ENCODE data around the gene GALNT10.

GALNT10 gene

DNA sequence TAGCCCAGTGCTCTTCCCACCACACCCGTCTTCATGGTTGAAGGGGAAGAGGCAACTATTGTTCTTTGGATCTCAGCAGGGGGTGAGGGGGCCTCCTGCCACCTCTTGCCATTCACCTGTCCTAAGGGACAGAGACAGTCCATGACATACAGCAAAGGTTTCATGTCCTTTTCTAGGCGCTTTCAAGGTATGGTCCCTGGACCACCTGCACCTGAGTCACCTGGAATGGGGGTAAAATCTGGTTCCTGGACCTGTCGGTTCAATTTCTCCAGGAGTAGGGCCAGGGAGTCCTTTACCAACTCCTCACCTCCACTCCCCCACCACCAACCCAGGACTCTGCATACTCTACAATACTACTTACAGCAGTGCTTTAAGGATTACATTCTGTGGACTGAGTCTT lies 221.8 kb downstream of the GALNT10 start:
- DNase-seq, result no peak

DNA sequence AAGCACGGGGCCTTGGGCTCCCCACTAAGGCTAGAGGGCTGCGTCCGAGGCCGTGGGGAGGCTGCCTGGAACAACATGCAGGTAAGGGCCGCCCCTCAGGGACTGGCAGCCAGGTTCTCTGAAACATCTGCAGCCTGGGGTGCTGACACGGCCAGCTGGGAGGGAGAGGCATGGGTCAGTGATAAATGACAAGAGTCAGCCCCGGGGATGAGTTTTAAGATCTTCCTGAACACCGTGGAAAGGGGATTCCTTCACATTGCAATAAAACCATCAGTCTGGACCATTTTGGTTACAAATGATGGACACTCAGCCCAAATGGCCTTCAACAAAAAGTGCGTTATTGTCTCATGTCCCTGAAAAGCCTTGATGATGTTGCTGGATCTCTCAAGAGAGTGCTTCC lies 222.4 kb downstream of the GALNT10 start:
- DNase-seq, result no peak

DNA sequence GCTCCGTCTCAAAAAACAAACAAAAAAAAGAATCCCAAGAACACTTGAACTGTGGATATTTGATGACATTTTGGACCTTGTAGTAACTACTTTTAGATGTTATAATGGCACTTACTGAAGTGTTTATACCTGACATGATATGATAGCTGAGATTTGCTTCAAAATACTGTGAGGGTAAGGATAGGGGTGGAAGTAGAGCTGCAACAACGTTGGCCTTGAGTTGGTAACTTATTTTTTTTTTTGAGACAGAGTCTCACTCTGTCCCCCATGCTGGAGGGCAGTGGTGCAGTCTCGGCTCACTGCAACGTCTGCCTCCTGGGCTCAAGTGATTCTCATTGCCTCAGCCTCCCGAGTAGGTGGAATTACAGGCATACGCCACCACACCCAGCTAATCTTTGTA lies 224.6 kb downstream of the GALNT10 start:
- no peak for DNase-seq

DNA sequence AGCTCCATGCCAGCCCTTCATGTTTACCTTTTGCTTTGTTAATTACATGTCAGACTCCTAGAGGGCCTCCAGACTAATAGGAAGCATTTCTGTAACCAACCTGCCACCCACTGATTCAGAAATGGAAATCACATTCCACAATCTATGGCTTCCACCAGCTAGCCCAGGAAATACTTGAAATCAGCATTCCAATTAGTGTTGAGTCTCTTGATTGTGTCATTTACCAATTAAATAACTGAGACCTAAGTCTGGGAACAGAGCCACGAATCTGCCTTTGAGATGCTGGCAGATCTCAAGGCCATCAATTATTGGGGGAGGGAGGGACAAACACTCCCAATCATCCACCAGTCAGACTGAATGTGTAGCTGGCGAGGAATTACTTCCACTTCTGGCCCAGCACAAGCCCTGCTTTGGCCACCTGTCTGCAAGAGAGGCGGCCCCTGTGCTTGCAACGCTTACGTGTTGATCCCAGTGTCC lies 227.8 kb downstream of the GALNT10 start:
- no peak for DNase-seq

DNA sequence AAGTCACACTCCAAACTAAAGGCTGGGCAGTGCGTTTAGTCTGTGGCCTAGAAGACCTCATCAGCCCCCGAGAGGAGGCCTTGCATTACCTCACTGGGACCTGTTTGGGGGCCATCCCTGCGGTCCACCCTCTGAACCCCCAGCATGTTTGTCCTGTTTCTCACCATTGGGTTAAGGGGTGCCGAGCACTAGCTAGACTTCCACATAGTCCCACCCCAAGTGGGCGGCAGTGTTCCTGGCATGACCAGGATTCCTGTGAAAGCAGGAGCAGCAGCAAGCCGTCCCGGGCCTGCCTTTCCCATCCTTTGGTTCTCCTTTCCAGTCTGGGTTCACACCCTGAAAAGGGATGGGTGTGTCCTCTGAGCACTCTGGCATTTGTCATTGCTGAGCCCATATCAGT lies 228.7 kb downstream of the GALNT10 start:
- no peak for DNase-seq

DNA sequence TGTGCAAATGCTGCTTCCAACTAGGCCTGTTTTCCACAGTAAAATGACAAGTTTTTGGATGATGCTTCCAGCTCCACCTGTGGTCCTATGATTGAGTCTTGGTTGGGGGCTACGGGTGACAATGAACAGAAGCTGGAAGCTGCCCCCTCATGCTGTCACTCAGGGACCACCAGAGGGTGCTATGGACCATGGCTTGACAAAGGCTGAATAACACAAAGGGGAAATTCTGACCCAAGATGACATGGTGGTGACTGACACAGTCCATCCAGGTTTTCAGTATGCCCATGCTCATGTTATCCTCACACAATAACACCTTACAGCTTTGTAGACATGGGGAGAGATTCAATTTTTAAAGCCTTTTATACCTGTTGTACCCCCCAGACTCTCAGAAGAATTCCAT lies 231.3 kb downstream of the GALNT10 start:
- peak; percentile 34 for DNase-seq

DNA sequence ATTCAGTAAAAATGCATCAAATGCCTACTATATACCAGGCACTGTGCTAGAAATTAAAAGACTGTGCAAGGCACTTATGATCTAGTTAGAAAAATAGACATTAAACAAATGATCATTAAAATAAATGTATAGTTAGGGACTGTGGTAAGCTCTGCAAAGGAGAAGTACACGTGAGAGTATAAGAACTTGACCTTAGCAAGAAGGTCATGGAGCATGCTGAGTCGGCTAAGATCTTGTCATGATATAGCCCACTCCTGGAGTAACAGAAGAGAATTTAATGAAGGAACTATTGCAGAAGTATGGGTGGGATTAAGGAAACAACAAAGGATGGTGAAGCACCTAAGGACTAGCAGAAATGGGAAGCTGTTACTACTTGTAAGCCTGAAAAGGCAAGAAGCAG lies 231.8 kb downstream of the GALNT10 start:
- no peak for DNase-seq

DNA sequence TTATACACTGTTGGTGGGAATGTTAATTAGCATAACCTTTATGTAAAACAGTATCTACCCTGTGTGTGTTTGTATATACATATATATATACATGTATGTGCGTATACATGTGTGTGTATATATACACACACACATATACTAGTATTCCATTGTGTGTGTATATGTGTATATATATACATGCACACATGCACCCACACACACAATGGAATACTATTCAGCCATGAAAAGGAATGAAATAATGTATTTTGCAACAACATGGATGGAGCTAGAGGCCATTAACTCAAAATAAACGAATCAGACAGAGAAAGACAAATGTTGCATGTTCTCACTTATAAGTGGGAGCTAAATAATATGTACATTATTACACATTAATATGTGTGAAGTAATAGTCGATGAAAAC lies 237.7 kb downstream of the GALNT10 start:
- no peak for DNase-seq

DNA sequence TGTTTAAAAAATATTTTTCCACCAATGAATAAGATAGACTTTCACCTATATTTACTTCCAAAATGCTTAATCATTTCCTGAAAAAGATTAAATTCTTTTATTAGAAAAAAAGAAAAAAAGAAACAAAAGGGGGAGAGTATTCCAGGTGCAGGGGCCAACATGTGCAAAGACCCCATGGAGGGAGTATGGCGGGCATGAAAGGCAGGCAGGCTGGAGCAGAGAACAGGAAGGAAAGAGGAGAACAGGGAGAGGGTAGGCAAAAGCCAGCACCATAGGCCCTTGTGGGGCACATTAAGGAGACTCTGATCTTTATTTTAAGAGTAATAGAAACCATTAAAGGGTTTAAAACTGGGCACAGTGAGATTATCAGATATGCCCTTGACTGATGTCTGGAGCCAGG lies 238.8 kb downstream of the GALNT10 start:
- DNase-seq, result no peak

DNA sequence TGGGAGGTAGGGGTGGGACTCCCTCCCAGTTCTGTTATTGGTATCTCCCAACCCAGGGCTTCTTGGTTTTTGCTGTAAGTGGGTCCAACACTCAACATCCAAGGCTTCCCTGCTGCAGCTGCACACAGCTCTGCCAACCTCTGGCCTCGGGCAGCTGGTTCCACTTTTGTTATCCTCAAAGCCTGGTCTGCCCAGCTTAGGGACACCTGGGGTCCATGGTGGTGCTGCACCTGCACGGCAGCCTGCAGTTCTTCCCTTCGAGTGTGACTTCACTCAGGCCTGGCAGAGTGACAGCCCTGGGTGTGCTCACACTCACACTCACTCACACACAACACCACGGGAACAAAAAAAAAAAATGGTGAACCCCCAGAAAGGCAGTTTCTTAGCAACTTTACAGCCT lies 239.9 kb downstream of the GALNT10 start:
- no peak for DNase-seq

DNA sequence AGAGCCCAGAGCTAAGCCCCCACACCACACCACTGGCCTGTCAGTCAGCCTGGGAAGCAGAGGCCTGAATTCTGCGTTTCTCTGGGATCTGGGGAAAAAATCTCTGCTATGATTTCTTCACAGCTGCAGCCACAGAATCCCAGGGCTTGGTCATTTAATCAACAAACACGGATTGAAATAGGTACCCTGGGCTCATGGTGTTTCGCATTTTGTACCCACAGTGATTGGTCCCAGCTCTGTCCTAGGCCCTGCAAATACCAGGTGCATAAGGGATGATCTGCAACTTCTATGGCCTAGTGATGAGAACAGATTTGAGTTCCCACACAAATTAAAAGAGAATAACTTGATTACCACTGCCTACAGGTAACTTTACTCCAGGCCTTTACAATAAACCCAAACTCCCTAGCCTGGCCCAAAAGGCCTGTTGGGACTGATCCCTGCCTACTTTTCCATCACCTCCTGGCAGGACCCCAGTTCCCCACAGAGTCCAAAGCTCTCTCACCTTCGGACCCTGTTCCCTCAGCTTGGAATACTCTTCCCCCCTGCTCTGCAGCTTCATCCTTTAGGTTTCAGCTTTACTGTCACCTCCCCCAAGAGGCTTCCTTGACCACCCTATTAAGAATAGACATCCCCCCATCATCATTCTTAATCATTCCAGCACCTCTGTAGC lies 240.6 kb downstream of the GALNT10 start:
- DNase-seq, result no peak

DNA sequence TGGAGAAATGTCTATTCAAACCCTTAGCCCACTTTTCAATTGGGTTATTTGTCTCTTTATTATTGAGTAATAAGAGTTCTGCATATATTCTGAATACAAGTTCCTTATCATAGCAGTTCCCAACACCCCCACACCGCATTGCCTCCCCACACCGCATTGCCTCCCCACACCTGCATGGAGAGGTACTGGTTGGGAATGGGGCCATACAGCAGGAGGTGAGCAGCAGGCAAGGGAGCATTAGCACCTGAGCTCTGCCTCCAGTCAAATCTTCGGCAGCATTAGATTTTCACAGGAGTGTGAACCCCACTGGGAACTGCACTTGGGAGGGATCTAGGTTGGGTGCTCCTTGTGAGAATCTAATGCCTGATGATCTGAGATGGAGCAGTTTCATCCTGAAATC lies 244.7 kb downstream of the GALNT10 start:
- no peak for DNase-seq

DNA sequence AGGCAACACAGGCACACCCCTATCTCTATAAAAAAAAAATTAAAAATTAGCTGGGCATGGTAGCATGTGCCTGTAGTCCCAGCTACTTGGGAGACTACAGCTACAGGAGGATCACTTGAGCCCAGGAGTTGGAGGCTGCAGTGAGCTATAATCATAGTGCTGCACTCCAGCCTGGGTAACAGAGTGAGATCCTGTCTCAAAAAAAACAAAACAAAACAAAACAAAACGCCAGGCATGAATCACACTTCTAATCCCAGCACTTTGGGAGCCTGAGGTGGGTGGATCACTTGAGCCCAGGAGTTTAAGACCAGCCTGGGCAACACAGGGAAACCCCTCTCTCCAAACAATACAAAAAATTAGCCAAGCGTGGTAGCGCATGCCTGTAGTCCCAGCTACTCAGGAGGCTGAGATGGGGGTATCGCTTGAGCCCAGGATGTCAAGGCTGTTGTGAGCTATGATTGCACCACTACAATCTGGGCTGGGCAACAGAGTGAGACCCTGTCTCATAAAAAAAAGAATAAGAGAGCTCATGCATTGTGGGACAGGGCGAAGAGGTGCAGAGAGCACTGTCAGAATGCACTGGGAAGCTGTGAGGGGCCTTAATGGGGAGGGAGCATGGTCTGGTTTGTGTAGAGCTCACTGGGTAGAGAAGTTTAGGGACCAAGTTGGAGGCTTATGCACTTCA lies 246.9 kb downstream of the GALNT10 start:
- DNase-seq, result no peak

DNA sequence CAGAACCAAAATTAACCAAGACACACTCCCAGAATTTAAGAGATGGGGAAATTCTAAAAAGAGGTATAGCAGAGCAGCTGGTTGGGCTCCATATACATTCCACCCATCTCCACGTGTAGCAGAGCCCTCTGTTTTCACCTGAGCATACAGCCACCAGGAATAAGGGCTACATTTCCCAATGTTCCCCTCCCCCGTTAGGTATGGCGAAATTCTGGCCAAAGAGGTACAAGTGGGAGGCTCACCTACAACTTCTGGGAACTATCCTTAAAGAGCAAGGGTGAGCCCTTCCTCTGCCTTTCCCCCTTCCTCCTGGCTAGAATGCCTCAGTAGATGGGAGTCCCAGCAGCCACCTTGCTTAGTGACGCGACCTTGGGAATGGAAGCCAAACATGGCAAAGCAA lies 250.0 kb downstream of the GALNT10 start:
- DNase-seq, result no peak

DNA sequence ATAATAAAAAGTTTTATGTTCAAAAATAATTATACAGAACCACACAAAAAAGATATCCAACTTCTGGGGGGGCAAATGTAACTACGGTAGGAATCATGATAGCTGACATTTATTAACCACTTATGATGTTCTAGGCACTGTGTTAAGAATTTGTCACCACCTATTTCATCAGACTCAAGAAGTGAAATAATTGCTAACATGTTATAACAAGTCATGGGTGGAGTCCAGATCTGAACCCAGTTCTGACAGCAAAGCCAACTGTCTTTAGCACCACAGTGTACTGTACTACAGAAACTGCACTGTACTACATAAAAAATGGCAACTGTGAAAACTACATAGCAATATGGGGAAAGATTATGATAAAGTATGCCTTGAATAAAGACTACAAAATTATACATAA lies 252.3 kb downstream of the GALNT10 start:
- no peak for DNase-seq

DNA sequence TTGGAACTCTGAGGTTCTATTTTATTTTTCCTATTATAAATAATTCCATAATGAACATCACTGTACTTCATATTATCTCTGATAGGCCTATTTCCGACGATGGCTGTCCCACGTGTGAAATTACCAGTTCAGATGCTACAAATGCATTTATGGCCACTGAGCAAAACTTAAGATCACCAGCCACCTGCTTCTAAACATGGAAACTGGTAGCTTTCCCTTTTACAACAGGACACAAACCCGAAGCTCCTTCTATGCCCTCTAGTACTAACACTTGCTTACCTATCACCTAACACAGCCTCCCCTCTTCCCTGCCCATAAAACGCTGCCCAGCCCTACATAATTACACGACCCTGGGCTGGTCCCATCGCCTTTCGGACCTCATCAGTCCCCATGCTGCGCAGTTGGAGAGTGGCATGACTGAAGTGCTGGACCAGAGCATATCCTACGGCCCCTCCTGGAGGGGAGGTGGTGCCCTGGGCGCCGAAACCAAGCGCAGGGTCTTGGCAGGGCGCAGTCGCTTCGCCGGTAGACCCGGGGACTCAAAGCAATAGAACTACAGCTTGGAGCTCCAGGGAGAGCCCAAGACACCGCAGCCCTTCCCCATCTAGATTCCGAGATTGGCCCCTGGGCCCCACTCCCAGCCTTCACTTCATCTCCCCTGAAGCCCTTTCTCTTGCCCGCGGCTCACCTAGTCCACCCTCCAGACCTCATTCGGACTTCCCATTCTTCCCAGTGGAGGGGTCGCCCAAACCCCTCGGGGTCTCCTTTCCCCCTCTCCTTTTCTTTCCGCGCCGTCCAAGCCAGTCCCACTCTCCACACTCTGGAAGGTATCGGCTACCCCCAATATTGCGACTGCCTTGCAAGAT lies 254.3 kb downstream of the GALNT10 start:
- no peak for DNase-seq

DNA sequence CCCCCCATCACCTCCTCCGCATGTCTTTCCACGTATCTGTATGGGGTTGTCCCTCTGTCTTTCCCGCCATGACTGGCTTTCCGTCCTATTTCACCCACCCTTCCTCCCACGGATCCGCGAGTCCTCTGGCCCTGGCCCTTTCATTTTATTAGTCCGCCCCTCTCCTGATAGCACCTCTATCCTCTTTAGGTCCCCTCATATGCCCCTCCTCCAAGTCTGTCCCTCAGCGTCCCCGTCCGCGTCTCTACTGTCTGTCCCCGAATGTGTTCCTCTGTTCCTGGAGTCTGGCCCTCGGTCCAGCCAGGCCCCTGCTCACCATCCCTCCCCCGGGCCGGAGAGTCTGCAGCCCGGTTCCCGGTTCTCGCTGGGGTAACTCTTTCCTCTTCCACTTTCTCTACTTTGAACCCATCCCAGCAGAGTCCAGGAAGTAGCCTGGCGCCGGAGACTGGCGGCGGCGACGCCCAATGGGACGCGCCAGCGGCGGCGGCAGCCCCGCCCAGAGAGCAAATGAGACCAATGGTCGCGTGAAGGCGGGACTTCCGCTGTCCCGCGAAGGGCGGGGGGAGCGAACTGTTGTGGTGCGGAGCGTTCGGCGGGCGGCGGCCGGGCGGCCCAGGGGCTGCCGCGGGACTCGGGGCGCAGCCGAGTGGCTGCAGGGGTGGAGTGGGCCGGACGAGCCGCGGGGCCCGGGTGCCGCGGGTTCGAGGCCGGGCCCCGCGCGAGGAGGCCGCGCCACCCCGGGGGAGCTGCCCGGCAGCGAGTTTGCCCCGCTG lies 255.1 kb downstream of the GALNT10 start, which contains the start of gene SAP30L:
Gene SAP30L (plus strand): TSS at position 576 of the 773 bp plus-strand sequence. CDS start 608 bp downstream, outside the sequence.
- DNase-seq, result peak; percentile 98

DNA sequence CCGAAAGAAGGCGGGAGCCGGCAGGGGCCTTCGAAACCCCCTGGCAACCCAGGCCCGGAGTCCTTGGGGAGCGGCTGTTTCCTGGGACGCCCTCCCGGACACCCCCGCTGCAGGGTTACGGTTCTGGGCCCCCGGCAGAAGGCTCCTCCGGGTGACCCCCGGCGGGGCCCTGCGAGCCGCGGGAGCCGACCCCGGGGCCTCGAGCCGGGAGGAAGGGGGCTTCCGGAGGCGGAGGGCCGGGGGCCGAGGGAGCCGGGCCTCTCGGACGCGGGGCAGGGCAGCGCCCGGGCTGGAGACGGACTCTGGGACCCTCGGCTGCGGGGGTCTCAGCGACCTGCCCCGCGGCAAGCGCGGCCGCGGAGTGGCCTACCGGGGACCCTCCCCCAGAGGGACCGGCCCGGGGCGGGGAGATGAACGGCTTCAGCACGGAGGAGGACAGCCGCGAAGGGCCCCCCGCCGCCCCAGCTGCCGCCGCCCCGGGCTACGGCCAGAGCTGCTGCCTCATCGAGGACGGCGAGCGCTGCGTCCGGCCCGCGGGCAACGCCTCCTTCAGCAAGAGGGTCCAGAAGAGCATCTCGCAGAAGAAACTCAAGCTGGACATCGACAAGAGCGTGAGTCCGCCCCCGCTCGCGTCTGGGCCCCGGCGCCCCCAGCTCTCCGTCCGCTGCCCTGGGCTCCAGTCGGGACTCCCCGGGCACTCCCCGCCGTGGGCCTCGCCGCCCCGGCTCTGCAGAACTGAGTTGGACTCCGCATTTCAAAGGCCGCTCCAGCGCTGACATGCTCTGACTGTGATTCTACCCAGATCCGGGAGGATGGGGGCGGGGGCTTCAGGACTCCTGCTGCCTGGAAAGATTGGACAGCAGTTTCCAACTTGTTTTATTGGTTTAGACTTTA lies 255.9 kb downstream of the GALNT10 start:
- peak; percentile 43 for DNase-seq

DNA sequence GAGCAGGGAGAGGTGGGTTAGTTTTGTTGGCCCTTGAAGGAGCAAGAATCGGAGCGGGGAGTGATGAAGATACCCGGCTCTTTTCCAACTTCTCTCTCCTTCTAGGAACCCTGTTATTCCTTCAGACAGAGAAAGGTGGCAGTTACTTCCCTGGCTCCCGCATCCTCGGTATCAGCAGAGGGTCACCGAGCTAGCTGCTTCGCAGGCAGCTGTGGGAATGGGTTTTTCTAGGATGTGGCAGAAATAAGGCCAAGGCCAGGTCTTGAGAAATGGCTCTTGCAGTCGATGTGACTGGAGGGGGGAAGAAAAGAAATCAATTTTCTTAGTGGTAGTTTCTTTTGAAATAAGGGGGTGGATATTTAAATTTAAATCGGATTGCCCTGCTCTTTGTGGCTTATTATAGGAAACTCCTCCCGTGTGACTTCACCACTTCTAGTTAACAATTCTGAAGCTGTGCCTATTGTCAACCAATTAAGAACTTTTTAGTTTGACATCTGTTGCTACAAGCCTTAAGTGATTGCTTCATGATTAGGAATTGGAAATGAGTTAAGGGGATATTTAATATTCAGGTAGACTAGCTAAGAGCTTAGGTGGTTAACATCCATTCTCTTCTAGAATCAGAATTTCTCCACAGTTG lies 256.7 kb downstream of the GALNT10 start:
- no peak for DNase-seq

DNA sequence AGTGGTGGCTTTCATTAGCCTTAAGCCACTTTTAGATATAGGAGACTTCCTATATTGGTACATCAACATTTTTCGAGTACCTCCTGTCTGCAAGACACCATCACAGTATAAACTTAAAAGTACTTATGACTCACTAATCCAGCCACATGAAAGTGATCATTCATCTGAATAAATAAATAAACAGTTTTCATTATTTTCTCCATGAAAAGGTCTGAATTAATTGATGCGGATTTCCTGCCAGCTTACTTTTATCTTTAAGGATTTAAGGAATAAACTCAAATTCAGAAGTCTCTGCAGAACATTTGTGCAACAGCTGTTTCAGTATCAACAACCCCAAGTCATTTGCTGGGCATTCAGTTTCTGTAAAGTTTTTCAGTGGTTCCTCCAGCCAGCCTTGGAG lies 259.3 kb downstream of the GALNT10 start:
- no peak for DNase-seq

DNA sequence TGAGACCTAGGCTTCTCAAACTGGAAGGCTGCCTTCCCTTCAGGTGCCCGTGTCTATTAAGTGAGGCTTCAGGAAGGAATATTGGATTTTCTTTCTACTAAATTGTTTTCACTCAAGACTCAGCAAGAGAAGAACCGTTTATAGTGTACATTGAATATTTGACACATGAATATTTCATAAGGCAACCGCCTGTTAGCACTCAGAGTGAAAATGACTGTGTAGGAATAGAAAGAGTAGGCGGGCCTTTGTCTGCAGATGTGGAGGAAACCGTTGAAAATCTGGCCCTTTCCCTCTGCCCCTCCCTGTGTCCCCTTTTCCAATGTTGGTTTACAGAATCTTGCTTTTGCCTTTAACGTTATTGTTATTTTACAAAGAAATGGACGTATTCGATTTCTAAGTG lies 261.4 kb downstream of the GALNT10 start:
- no peak for DNase-seq

Data from suppressor macrophage treated with lipopolysaccharide for 4 hours (primary cell).